Urothelium cell line (cell line): ENCODE data around the gene PLK5.
A peak's percentile ranks its signal among the peaks of the same experiment; 100 is the strongest.
"Not testable (repeated sequence)": the region's sequence is repeated elsewhere in the genome, so short reads cannot be mapped to it uniquely, and the experiment has no call there.

Experiments used
- DNase-seq: peaks from one replicate; pipeline ENCODE4 v3.0.0; 2011; ENCODE audit warnings: low spot score, mixed read lengths
- FAIRE-seq: peaks from 2 replicates; lab custom pipeline; 2011; peaks lifted over from hg19 to GRCh38; lab: Jason Lieb, UNC

The PLK5 gene

GRCh38 chr19:1524972-1525325 is 1.1 kb downstream of the PLK5 start:
- no peak for DNase-seq
- peak; percentile 5 for FAIRE-seq

GRCh38 chr19:1525343-1525742 is 1.5 kb downstream of the PLK5 start:
- DNase-seq (no peak), FAIRE-seq (no peak)

- no peak for DNase-seq
- FAIRE-seq, result no peak
These were observed 2.3 kb downstream of the PLK5 start for GRCh38 chr19:1526066-1526778.

GRCh38 chr19:1526979-1527649 is 3.2 kb downstream of the PLK5 start:
- no peak for DNase-seq
- FAIRE-seq, result no peak

DNA sequence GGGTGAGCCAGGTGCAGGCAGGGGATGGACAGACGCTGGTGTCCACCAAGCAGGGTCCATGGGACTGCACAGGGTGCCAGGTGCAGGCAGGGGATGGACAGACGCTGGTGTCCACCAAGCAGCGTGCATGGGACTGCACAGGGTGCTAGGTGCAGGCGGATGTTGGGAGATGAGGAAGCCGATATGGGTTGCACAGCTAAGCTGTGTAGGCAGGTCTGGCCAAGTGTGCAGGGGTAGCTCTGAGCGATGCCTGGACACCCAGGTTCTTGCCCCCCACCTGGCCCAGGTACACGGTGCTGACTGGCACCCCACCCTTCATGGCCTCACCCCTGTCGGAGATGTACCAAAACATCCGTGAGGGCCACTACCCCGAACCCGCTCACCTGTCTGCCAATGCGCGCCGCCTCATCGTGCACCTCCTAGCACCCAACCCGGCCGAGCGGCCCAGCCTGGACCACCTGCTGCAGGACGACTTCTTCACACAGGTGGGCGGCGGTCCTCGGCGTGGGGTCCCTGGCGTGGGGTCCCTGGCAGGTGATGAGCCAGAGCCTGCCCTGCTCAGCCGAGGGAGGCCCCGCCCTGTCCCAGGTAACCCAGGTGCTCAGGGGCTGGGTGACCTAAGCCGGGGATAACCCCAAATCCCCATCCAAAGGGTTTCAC is 3.9 kb downstream of the PLK5 start:
- DNase-seq (no peak), FAIRE-seq (no peak)

DNA sequence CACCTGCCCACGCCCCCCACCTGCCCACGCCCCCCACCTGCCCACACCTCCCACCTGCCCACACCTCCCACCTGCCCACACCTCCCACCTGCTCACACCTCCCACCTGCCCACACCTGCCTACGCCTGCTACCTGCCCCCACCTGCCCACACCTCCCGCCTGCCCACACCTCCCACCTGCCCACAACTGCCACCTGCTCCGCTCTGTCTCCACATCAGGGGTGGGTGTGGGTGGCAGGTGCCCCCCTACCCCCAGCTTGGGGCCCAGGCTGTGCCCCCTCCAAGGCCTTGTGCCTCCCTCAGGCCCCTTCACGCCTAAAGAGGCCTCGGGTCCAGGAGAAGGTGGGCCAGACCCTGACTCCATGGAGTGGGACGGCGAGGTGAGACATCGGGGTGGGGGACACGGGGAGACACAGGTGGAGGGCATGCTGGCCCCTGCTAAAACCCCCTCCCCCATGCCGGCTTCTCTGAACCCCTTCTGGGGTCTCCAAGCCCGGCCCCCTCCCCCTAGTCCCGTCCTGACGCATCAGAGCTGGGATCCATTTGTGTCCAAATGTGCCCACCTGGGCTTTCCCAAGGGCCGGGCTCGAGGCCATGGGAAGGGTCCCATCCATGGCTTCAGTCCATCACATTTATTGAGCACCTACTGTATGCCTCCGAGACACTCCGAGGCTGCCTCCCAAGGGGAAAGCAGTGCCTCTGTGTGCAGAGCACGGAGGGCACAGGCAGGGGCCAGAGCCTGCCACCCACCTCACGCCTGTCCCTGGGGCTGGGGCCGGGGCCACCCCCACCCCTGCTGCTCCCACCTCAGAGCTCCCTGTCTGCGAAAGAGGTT is 4.9 kb downstream of the PLK5 start:
- no peak for DNase-seq
- no peak for FAIRE-seq

- no peak for DNase-seq
- no peak for FAIRE-seq
These were observed 5.5 kb downstream of the PLK5 start for GRCh38 chr19:1529430-1529816.

- not testable (repeated sequence) for DNase-seq, FAIRE-seq
These were observed 7.0 kb downstream of the PLK5 start for GRCh38 chr19:1530856-1531255.

DNA sequence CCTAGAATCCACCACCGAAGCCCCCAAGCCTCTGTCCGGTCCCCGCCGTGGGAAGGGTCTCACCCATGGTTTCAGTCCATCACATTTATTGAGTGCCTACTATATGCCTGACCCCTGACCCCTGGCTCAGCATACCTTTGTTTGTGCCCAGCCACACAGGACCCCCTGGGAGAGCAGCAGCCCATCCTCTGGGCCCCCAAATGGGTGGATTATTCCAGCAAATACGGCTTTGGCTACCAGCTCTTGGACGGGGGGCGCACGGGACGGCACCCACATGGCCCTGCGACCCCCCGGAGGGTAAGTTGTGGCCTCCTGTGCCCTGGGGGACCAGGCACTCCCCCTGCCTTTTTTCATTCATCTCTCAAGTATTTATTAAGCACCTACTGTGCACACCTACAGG is 7.7 kb downstream of the PLK5 start:
- DNase-seq, result no peak
- FAIRE-seq, result no peak

- FAIRE-seq, result no peak
- DNase-seq, result no peak
These were observed 8.1 kb downstream of the PLK5 start for GRCh38 chr19:1532003-1532402.

DNA sequence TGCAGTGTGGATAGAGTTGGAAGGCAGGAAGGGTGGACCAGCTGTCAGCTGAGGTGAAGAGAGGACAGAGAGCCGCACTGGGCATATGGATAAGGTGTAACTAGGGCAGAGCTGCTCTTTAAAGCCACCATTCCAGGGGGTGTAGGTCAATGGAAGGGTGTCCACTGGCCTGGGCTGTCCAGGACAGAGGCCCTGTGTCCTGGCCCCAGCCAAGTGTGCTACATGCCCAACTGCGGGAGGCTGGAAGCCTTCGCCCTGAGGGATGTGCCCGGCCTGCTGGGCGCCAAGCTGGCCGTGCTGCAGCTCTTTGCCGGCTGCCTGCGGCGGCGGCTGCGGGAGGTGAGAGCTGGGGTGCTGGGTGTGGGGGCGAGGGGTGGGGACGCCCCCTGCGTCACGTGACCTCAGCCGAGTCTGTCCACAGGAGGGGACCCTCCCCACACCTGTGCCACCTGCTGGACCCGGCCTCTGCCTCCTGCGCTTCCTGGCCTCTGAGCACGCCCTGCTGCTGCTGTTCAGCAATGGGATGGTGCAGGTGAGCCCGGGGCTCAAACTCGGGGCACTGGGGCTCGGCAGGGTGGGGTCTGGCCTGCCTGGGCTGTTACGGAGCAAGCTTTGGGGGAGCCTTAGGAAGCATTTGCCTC is 9.8 kb downstream of the PLK5 start:
- FAIRE-seq (no peak), DNase-seq (no peak)

- DNase-seq, result no peak
- FAIRE-seq, result no peak
These were observed 11.1 kb downstream of the PLK5 start for GRCh38 chr19:1534972-1535371.

DNA sequence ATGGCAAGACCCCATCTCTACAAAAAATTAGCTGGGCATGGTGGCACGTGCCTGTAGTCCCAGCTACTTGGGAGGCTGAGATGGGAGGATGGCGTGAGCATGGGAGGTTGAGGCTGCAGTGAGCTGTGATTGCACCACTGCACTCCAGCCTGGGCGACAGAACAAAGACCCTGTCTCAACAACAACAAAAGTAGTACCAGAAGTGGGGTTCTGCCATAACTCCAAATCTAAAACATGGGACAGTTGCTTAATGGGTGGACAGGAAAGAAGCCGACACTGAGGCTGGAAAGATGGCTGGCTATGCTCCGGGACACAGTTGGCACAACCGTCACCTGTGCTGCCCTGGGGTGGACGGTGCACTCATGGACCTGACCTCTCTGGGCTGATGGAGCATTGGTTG is 11.8 kb downstream of the PLK5 start:
- DNase-seq, result not testable (repeated sequence)

GRCh38 chr19:1538978-1539377 is 15.1 kb downstream of the PLK5 start:
- FAIRE-seq (no peak), DNase-seq (no peak)

More for the DNA sequence above, 11.8 kb downstream of the PLK5 start:
- FAIRE-seq, result not testable (repeated sequence)

DNA sequence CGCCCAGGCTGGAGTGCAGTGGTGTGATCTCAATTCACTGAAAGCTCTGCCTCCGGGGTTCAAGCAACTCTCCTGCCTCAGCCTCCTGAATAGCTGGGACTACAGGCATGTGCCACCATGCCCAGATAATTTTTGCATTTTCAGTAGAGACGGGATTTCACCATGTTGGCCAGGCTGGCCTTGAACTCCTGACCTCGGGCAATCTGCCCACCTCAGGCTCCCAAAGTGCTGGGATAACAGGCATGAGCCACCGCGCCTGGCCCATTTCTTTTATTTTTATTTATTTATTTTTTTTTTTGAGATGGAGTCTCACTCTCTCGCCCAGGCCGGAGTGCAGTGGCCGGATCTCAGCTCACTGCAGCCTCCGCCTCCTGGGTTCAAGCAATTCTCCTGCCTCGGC is 15.9 kb downstream of the PLK5 start:
- DNase-seq, FAIRE-seq: not testable (repeated sequence)

- no peak for DNase-seq
- FAIRE-seq, result no peak
These were observed 16.6 kb downstream of the PLK5 start for GRCh38 chr19:1540365-1540925.

DNA sequence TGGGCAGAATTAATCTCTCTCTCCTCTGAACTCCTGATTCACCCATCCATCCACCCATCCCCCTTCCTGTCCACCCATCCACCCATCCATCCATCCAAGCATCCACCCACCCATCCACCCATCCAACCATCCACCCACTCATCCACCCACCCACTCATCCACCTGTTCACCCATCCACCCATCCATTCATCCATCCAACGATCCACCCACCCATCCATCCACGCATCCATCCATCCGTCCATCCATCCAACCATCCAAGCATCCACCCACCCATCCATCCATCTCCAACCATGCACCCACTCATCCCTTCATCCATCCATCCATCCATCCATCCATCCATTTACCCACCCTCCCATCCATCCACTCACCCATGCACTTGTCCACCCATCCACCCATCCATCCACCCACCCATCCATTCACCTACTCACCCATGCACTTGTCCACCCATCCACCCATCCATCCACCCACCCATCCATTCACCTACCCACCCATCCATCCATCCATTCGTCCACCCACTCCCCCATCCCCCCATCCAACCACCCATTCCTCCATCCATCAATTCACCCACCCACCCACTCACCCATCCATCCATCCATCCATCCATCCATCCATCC is 25.6 kb downstream of the PLK5 start:
- FAIRE-seq, result no peak
- DNase-seq, result no peak

- no peak for FAIRE-seq
These were observed 27.5 kb downstream of the PLK5 start for GRCh38 chr19:1551068-1552040.

DNA sequence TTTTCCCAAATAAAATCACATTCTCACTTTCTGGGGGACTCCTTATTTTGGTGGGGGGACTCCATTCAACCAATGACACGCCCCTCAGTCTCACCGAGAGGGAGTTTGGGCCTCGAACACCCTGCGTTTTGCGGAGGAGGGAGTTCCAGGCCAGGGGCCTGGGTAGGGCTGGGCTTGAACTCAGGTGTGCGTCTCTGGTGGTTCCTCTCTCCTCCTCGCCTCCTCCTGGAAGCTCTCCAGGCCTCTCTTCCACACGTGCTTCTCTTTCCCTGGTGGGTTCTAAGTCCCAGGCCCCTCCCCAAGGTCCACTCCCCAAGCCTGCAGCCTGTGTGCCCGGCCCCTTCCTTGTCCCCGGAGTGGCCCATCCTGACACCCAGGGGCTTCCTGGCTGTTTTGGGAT is 29.5 kb downstream of the PLK5 start:
- FAIRE-seq (no peak), DNase-seq (no peak)

More at GRCh38 chr19:1551068-1552040, 27.5 kb downstream of the PLK5 start:
- DNase-seq, result no peak
